GM12873 (cell line): Measurements from ENCODE around the gene PRDM15.

Experiments
- TF ChIP-seq, protein P1 (sequence below): IDR thresholded peaks from 2 replicates; pipeline ENCODE4 v1.5.1; 2012; ENCODE audit warnings: low read depth, mild to moderate bottlenecking, moderate library complexity, low read length, control low read depth; ENCODE audit not compliant: insufficient read depth; ENCODE audit errors: missing control alignments

The PRDM15 gene, protein sequence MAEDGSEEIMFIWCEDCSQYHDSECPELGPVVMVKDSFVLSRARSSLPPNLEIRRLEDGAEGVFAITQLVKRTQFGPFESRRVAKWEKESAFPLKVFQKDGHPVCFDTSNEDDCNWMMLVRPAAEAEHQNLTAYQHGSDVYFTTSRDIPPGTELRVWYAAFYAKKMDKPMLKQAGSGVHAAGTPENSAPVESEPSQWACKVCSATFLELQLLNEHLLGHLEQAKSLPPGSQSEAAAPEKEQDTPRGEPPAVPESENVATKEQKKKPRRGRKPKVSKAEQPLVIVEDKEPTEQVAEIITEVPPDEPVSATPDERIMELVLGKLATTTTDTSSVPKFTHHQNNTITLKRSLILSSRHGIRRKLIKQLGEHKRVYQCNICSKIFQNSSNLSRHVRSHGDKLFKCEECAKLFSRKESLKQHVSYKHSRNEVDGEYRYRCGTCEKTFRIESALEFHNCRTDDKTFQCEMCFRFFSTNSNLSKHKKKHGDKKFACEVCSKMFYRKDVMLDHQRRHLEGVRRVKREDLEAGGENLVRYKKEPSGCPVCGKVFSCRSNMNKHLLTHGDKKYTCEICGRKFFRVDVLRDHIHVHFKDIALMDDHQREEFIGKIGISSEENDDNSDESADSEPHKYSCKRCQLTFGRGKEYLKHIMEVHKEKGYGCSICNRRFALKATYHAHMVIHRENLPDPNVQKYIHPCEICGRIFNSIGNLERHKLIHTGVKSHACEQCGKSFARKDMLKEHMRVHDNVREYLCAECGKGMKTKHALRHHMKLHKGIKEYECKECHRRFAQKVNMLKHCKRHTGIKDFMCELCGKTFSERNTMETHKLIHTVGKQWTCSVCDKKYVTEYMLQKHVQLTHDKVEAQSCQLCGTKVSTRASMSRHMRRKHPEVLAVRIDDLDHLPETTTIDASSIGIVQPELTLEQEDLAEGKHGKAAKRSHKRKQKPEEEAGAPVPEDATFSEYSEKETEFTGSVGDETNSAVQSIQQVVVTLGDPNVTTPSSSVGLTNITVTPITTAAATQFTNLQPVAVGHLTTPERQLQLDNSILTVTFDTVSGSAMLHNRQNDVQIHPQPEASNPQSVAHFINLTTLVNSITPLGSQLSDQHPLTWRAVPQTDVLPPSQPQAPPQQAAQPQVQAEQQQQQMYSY

GRCh38 chr21:41879190-41879998 lies at the start of gene PRDM15:
Gene PRDM15 (minus strand): TSS chr21:41879344. CDS start chr21:41860363, 18,981 bp downstream.
- TF ChIP-seq, protein P1, sequence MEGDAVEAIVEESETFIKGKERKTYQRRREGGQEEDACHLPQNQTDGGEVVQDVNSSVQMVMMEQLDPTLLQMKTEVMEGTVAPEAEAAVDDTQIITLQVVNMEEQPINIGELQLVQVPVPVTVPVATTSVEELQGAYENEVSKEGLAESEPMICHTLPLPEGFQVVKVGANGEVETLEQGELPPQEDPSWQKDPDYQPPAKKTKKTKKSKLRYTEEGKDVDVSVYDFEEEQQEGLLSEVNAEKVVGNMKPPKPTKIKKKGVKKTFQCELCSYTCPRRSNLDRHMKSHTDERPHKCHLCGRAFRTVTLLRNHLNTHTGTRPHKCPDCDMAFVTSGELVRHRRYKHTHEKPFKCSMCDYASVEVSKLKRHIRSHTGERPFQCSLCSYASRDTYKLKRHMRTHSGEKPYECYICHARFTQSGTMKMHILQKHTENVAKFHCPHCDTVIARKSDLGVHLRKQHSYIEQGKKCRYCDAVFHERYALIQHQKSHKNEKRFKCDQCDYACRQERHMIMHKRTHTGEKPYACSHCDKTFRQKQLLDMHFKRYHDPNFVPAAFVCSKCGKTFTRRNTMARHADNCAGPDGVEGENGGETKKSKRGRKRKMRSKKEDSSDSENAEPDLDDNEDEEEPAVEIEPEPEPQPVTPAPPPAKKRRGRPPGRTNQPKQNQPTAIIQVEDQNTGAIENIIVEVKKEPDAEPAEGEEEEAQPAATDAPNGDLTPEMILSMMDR: no peak

DNA sequence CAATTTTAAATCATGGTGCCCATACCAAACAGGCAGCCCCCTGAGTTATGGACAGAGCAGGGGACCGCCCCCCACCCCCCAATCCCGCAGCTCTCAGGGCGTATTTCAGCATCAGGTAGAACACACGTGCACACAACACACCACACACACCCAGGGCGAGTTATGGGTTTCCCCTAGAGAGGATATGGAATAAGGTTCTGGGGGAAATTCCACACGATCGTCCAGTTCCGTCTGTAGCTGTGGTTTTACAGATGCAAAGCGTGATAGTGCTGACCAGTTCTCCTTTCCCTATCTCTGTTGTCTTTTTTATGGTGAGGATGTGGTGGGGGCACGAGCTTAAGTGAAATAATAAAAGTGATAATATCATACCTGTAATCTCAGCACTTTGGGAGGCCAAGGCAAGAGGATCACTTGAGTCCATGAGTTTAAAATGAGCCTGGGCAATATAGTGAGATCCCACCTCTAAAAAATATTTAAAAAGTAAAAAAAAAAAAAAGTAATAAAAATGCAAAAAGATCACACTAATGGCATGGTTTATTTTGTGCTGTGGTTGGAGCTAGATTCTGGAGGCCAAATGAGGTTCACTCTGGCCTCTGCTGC lies 49.6 kb upstream of the PRDM15 start:
- TF ChIP-seq, protein P1: no peak

GRCh38 chr21:41927727-41928409 lies 48.7 kb upstream of the PRDM15 start:
- TF ChIP-seq, protein P1: no peak

DNA sequence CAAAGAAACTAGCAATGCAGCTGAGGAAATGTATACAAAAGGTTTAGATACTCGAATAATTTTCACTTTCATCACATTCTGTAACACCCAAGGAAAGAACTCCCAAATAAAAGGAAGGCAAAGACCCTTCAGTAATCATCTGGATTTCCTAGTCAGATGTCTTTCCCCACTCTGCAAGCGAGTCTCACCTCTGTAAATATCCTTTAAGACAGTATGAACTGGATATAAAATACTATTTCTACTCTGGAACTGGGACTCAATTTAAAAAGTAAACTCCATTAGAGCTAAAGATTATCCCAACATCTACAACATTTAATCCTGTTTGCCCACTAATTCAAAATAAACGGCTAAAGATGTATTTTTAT lies 47.6 kb upstream of the PRDM15 start:
- TF ChIP-seq, protein P1: no peak

DNA sequence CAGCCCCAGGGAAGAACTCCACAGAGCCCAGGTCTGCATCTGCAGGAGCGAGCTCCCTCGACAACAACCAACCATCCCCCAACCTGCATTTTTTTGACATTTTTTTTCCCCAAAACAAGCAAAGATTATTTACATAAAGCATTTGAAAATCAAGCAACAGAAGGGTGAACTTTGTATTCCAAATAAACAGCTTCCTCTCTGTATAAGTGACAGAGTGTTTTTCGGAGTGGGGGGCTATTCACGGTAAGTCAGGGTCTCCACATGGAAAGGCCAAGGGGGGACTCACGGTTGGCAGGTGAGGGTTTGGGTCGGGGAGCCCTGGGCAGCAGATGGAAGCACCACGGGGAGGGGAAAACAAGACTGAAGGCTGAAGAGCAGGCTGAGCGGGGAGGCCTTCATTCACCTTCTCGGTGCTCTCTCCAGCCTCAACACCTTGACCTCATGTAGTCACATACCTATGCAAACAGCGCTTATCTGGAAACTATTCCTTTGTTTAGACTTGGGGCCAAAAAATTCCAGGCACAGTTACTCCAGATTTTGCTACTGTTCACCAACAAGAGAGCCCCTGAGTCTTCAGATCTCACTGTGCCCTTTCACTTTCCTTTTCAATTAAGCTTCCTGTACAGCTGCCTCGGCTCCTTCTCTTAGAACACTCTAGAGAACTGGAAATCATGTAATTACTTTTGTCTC lies 47.1 kb upstream of the PRDM15 start:
- TF ChIP-seq, protein P1: no peak

GRCh38 chr21:41925767-41926116 lies 46.6 kb upstream of the PRDM15 start:
- TF ChIP-seq, protein P1: no peak
